Uterus (tissue), 4 donors: ENCODE measurements around the gene TRAF6. TPM values are rescaled to one million over a fixed set of nuclear protein-coding genes. Genes with fewer than 3 reads are reported as not detected.
"Not testable (repeated sequence)": the region's sequence is repeated elsewhere in the genome, so short reads cannot be mapped to it uniquely, and the experiment has no call there.

Experiments
- DNase-seq, 2 donors: peaks; one replicate each; pipeline ENCODE4 v3.0.0-alpha.2; 2019 to 2020
- H3K27ac ChIP-seq, 2 donors: fragments of 200-600 bp; sonication (generic); 1 replicate in 1 of 2; 2 replicates in 1 of 2; pipeline ENCODE4 v1.5.1; 2016 to 2018
- H3K27me3 ChIP-seq, 2 donors: fragments of 200-600 bp; sonication (generic); one replicate each; pipeline ENCODE4 v1.5.1; 2018 to 2019; ENCODE audit warnings: control low read depth in 1 of 2
- H3K36me3 ChIP-seq, 2 donors: fragments of 200-600 bp; sonication (generic); one replicate each; pipeline ENCODE4 v1.5.1; 2019; ENCODE audit warnings: control low read depth in 1 of 2
- H3K4me1 ChIP-seq, 2 donors: fragments of 200-600 bp; sonication (generic); one replicate each; pipeline ENCODE4 v1.5.1; 2018 to 2019; ENCODE audit warnings: control low read depth in 1 of 2
- H3K4me3 ChIP-seq, 2 donors: fragments of 200-600 bp; sonication (generic); 1 replicate in 1 of 2; 2 replicates in 1 of 2; pipeline ENCODE4 v1.5.1; 2018 to 2019; ENCODE audit warnings: mild to moderate bottlenecking in 1 of 2
- H3K9me3 ChIP-seq, 2 donors: fragments of 200-600 bp; sonication (generic); one replicate each; pipeline ENCODE4 v1.5.1; 2019; ENCODE audit warnings: control low read depth in 1 of 2
- POLR2A ChIP-seq, 2 donors: fragments of 450-650 bp; IDR thresholded peaks; one replicate each; pipeline ENCODE4 v1.6.1; 2016; ENCODE audit warnings: antibody characterized with exemption in 2 of 2, mild to moderate bottlenecking in 1 of 2, moderate library complexity in 1 of 2
- intact Hi-C: fragments of 100-400 bp; cut with DNase I; formaldehyde crosslinking; loops from one replicate; pipeline ENCODE4 v1.15.1; 2023; ENCODE audit warnings: low total_unique reads
- total RNA-seq, 4 donors: library from RNA; depleted of rRNA in 3 of 4; stranded (reverse); fragments of >200 nt in 3 of 4; gene quantifications; one replicate each; pipeline versions ENCODE4 v1.1.0 to v1.2.4, GENCODE V29; 2014 to 2023
- TF ChIP-seq, protein P1 (sequence below), 4 experiments: fragments of 200-600 bp in 2 of 4; fragments of 450-650 bp in 2 of 4; sonication (generic) in 2 of 4; IDR thresholded peaks; one replicate each; pipeline ENCODE4 v1.5.1; 2016 to 2019; ENCODE audit warnings: antibody characterized with exemption in 4 of 4, mild to moderate bottlenecking in 2 of 4, moderate library complexity in 1 of 4
- donor health status: DM: yes; HTN: yes; CAD: no.

TRAF6 gene
- total RNA-seq, 4 donors from 2014 or later: 5.1 to 22.6 (median 16.2) TPM

DNA sequence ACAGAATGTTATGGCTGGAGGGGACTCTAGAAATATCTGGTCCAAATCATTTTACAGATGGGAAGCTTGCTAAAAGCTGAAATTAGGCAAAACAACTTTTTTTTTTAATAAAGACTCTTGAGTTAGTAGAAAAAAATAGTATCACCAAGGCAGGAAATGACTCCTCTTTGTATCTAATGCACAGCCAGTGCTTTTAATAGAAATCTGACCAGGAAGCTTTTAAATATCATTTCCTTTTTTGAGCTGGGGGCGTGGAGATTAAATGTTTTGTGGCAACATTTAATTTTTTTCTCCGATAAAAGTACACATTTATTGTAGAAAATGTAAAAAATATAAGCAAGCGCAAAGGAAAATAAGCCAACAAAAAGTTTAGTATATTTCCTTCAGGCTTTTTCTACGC is 22.5 kb downstream of the TRAF6 start:
- H3K27me3 ChIP-seq: no peaks in the 10 kb centered on the region
- no peak overlapping the region for H3K4me3 ChIP-seq
- no peaks in the 10 kb centered on the region for H3K36me3 ChIP-seq
- DNase-seq: no peak
- H3K4me1 ChIP-seq: no peaks in the 10 kb centered on the region
- H3K27ac ChIP-seq: peak overlapping the region in 1 of 2 donors; percentile 11
- intact Hi-C loops: no loop called here
- TF ChIP-seq POLR2A (IDR thresholded peaks at IDR 0.05): no peak
- TF ChIP-seq, protein P1, sequence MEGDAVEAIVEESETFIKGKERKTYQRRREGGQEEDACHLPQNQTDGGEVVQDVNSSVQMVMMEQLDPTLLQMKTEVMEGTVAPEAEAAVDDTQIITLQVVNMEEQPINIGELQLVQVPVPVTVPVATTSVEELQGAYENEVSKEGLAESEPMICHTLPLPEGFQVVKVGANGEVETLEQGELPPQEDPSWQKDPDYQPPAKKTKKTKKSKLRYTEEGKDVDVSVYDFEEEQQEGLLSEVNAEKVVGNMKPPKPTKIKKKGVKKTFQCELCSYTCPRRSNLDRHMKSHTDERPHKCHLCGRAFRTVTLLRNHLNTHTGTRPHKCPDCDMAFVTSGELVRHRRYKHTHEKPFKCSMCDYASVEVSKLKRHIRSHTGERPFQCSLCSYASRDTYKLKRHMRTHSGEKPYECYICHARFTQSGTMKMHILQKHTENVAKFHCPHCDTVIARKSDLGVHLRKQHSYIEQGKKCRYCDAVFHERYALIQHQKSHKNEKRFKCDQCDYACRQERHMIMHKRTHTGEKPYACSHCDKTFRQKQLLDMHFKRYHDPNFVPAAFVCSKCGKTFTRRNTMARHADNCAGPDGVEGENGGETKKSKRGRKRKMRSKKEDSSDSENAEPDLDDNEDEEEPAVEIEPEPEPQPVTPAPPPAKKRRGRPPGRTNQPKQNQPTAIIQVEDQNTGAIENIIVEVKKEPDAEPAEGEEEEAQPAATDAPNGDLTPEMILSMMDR (IDR thresholded peaks at IDR 0.05): no peak
- no peaks in the 10 kb centered on the region for H3K9me3 ChIP-seq

DNA sequence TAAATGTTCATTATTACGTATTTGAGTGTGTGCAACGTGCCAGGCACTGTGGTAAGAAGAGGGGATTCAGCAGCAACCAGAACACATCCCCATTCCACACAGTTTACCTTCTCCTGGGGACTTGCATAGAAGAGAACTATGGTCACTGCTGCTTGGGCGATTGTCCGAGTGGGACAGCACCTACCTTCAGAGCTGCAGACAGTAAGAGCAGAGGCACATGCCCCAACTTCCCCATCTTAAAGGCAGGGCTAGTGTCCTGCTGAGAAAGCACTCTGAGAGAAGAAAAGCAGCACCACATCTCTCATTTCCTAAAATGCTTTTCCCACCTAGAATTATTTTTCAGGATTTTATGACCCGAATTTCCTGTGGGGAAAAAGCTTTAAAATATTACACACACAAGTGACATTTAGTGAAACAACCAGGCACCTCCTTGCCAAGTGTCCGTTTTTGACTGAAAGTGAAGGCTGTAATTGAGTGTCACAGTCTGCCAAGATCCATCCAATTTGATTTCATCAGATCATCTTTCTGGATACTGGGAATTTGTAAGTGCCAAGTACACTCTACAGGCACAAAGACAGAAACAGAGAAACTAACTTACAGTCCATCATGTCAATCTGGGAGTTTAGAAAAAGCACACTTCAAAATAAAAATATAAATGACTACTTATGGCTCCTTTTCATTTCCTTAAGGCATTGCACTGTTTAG is 24.6 kb downstream of the TRAF6 start:
- Histone ChIP-seq H3K4me1 (no peaks in the 10 kb centered on the region), H3K27ac (no peak overlapping the region), H3K9me3 (no peaks in the 10 kb centered on the region), H3K4me3 (no peak overlapping the region), H3K27me3 (no peaks in the 10 kb centered on the region), H3K36me3 (no peaks in the 10 kb centered on the region)
- no peak for DNase-seq
- TF ChIP-seq POLR2A (IDR thresholded peaks at IDR 0.05): no peak
- intact Hi-C loops: no loop called here

- H3K27me3 ChIP-seq, H3K36me3 ChIP-seq, DNase-seq, H3K4me3 ChIP-seq, H3K9me3 ChIP-seq, H3K27ac ChIP-seq, intact Hi-C loops, H3K4me1 ChIP-seq: not testable (repeated sequence)
Measured at GRCh38 chr11:36483042-36483441, 27.0 kb downstream of the TRAF6 start.

- DNase-seq: no peak
- H3K4me1 ChIP-seq: no peaks in the 10 kb centered on the region
Measured at GRCh38 chr11:36480833-36481232, 29.2 kb downstream of the TRAF6 start.

GRCh38 chr11:36478700-36479329 is 31.3 kb downstream of the TRAF6 start:
- H3K27me3 ChIP-seq: no peaks in the 10 kb centered on the region
- H3K9me3 ChIP-seq: no peaks in the 10 kb centered on the region
- TF ChIP-seq POLR2A (IDR thresholded peaks at IDR 0.05): no peak
- TF ChIP-seq, protein P1 (IDR thresholded peaks at IDR 0.05): peak; percentile 40 to 66 (median 45)
- H3K4me1 ChIP-seq: no peaks in the 10 kb centered on the region
- intact Hi-C loops: no loop called here
- DNase-seq: peak in 1 of 2 donors; percentile 28
- no peak overlapping the region for H3K4me3 ChIP-seq
- no peak overlapping the region for H3K27ac ChIP-seq
- H3K36me3 ChIP-seq: no peaks in the 10 kb centered on the region

More at GRCh38 chr11:36480833-36481232, 29.2 kb downstream of the TRAF6 start:
- Histone ChIP-seq H3K27me3 (no peaks in the 10 kb centered on the region), H3K27ac (no peak overlapping the region), H3K36me3 (no peaks in the 10 kb centered on the region), H3K4me3 (no peak overlapping the region), H3K9me3 (no peaks in the 10 kb centered on the region)
- no peak for TF ChIP-seq POLR2A (IDR thresholded peaks at IDR 0.05)
- TF ChIP-seq, protein P1 (IDR thresholded peaks at IDR 0.05): no peak
- intact Hi-C loops: no loop called here

GRCh38 chr11:36475192-36475591 is 34.9 kb downstream of the TRAF6 start:
- no peaks in the 10 kb centered on the region for H3K36me3 ChIP-seq
- H3K9me3 ChIP-seq: no peaks in the 10 kb centered on the region
- DNase-seq: no peak
- H3K4me1 ChIP-seq: no peaks in the 10 kb centered on the region
- intact Hi-C loops: no loop called here
- no peak overlapping the region for H3K4me3 ChIP-seq
- TF ChIP-seq POLR2A (IDR thresholded peaks at IDR 0.05): no peak
- TF ChIP-seq, protein P1 (IDR thresholded peaks at IDR 0.05): no peak
- no peak overlapping the region for H3K27ac ChIP-seq
- no peaks in the 10 kb centered on the region for H3K27me3 ChIP-seq
